Measurements from ENCODE around the gene ZNF425.

GRCh38 chr7:149133028-149133710 is 7.0 kb upstream of the ZNF425 start:
- TF ChIP-seq, protein P1, sequence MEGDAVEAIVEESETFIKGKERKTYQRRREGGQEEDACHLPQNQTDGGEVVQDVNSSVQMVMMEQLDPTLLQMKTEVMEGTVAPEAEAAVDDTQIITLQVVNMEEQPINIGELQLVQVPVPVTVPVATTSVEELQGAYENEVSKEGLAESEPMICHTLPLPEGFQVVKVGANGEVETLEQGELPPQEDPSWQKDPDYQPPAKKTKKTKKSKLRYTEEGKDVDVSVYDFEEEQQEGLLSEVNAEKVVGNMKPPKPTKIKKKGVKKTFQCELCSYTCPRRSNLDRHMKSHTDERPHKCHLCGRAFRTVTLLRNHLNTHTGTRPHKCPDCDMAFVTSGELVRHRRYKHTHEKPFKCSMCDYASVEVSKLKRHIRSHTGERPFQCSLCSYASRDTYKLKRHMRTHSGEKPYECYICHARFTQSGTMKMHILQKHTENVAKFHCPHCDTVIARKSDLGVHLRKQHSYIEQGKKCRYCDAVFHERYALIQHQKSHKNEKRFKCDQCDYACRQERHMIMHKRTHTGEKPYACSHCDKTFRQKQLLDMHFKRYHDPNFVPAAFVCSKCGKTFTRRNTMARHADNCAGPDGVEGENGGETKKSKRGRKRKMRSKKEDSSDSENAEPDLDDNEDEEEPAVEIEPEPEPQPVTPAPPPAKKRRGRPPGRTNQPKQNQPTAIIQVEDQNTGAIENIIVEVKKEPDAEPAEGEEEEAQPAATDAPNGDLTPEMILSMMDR (IDR thresholded peaks at IDR 0.05; ENCODE audit: borderline replicate concordance, extremely low read depth, low read length, poor library complexity, severe bottlenecking): no peak
- no peak for TF ChIP-seq EZH2 (IDR thresholded peaks at IDR 0.05; ENCODE audit: borderline replicate concordance, low read depth, low read length, severe bottlenecking)

Measured in DND-41 (cell line).